ENCODE data around the gene DPH2. TPM values are rescaled to one million over a fixed set of nuclear protein-coding genes. Genes with fewer than 3 reads are reported as not detected.

The DPH2 gene
- polyA plus RNA-seq, 1 donor from 2014 or later: 26.0 TPM

GRCh38 chr1:43978551-43979260, 8.9 kb downstream of the DPH2 start, which contains the start of gene B4GALT2:
B4GALT2 (plus strand) TSS chr1:43979210; CDS start chr1:43981161, 1,951 bp downstream.
- H3K27ac ChIP-seq (ENCODE audit: low read length): peak within 1 kb of the TSS; percentile 42
- no peaks in the 10 kb centered on the region for H3F3A ChIP-seq (ENCODE audit: insufficient read depth, low read length, poor library complexity, severe bottlenecking)
- H3K9me2 ChIP-seq (ENCODE audit: insufficient read depth, low read length): no peaks in the 10 kb centered on the region
- H4K20me1 ChIP-seq (ENCODE audit: insufficient read depth): peaks cover 3% of the 10 kb centered on the region
- peak within 1 kb of the TSS; percentile 96 for H3K4me2 ChIP-seq (ENCODE audit: low read length)
- TF ChIP-seq POLR2AphosphoS5 (IDR thresholded peaks at IDR 0.05) (peak; percentile 48), RAD21 (conservative IDR thresholded peaks at IDR 0.05) (no peak), SMC3 (conservative IDR thresholded peaks at IDR 0.05; ENCODE audit: poor library complexity) (no peak)
- no peaks in the 10 kb centered on the region for H3K27me3 ChIP-seq (ENCODE audit: insufficient read depth, low read depth, low read length)
- H3K4me3 ChIP-seq (ENCODE audit: low read length): peak within 1 kb of the TSS; percentile 91
- no peaks in the 10 kb centered on the region for H3K9me3 ChIP-seq (ENCODE audit: low read length)
- no peaks in the 10 kb centered on the region for H3K36me3 ChIP-seq (ENCODE audit: insufficient read depth, low read length)
- peak within 1 kb of the TSS; percentile 21 for H2AFZ ChIP-seq (ENCODE audit: low read depth, low read length)
- H3K79me2 ChIP-seq (replicated peaks; ENCODE audit: insufficient read depth, low read length): peaks cover 40% of the 10 kb centered on the region
- H3K9ac ChIP-seq (ENCODE audit: low read length): peak within 1 kb of the TSS; percentile 77

GRCh38 chr1:43979261-43979527, 9.4 kb downstream of the DPH2 start:
- Histone ChIP-seq H3K4me3 (ENCODE audit: low read length) (peak overlapping the region; percentile 91), H3K27ac (ENCODE audit: low read length) (no peak overlapping the region), H3K27me3 (ENCODE audit: insufficient read depth, low read depth, low read length) (no peaks in the 10 kb centered on the region), H2AFZ (ENCODE audit: low read depth, low read length) (no peak overlapping the region), H3K36me3 (ENCODE audit: insufficient read depth, low read length) (no peaks in the 10 kb centered on the region), H3K79me2 (replicated peaks; ENCODE audit: insufficient read depth, low read length) (peaks cover 40% of the 10 kb centered on the region), H3F3A (ENCODE audit: insufficient read depth, low read length, poor library complexity, severe bottlenecking) (no peaks in the 10 kb centered on the region), H3K9me2 (ENCODE audit: insufficient read depth, low read length) (no peaks in the 10 kb centered on the region), H3K4me2 (ENCODE audit: low read length) (no peak overlapping the region), H3K9ac (ENCODE audit: low read length) (peak overlapping the region; percentile 77), H4K20me1 (ENCODE audit: insufficient read depth) (peaks cover 3% of the 10 kb centered on the region), H3K9me3 (ENCODE audit: low read length) (no peaks in the 10 kb centered on the region)
- TF ChIP-seq MXI1 (conservative IDR thresholded peaks at IDR 0.05; ENCODE audit: poor library complexity, severe bottlenecking) (no peak), TAF1 (IDR thresholded peaks at IDR 0.05; ENCODE audit: low read depth) (no peak), SMC3 (conservative IDR thresholded peaks at IDR 0.05; ENCODE audit: poor library complexity) (no peak), RAD21 (conservative IDR thresholded peaks at IDR 0.05) (no peak), CTCF (IDR thresholded peaks at IDR 0.05; ENCODE audit: poor library complexity, severe bottlenecking) (no peak), EP300 (conservative IDR thresholded peaks at IDR 0.05; ENCODE audit: poor library complexity, severe bottlenecking) (no peak), EZH2 (IDR thresholded peaks at IDR 0.05; ENCODE audit: borderline replicate concordance, insufficient read depth, low read length, poor library complexity, severe bottlenecking) (no peak), POLR2AphosphoS5 (IDR thresholded peaks at IDR 0.05) (no peak)
- TF ChIP-seq, protein P1, sequence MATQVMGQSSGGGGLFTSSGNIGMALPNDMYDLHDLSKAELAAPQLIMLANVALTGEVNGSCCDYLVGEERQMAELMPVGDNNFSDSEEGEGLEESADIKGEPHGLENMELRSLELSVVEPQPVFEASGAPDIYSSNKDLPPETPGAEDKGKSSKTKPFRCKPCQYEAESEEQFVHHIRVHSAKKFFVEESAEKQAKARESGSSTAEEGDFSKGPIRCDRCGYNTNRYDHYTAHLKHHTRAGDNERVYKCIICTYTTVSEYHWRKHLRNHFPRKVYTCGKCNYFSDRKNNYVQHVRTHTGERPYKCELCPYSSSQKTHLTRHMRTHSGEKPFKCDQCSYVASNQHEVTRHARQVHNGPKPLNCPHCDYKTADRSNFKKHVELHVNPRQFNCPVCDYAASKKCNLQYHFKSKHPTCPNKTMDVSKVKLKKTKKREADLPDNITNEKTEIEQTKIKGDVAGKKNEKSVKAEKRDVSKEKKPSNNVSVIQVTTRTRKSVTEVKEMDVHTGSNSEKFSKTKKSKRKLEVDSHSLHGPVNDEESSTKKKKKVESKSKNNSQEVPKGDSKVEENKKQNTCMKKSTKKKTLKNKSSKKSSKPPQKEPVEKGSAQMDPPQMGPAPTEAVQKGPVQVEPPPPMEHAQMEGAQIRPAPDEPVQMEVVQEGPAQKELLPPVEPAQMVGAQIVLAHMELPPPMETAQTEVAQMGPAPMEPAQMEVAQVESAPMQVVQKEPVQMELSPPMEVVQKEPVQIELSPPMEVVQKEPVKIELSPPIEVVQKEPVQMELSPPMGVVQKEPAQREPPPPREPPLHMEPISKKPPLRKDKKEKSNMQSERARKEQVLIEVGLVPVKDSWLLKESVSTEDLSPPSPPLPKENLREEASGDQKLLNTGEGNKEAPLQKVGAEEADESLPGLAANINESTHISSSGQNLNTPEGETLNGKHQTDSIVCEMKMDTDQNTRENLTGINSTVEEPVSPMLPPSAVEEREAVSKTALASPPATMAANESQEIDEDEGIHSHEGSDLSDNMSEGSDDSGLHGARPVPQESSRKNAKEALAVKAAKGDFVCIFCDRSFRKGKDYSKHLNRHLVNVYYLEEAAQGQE (IDR thresholded peaks at IDR 0.05; ENCODE audit: borderline replicate concordance): no peak
